ENCODE measurements around the gene ARID3A.

ARID3A gene

GRCh38 chr19:1015782-1016646, 90.2 kb downstream of the ARID3A start:
- Histone ChIP-seq H3F3A (ENCODE audit: insufficient read depth) (no peaks in the 10 kb centered on the region), H4K20me1 (ENCODE audit: low read depth, low read length) (0 out of 2 replicates have a peak, but pooled peaks cover 5% of the 10 kb centered on the region), H3K9ac (ENCODE audit: low read length) (peak overlapping the region; percentile 91), H2AFZ (ENCODE audit: low read depth, low read length, severe bottlenecking) (no peak overlapping the region), H3K27me3 (ENCODE audit: low read length) (no peaks in the 10 kb centered on the region), H3K4me3 (ENCODE audit: insufficient read depth, low read length, poor library complexity, severe bottlenecking) (no peak overlapping the region), H3K9me3 (ENCODE audit: insufficient read depth, low read length) (no peaks in the 10 kb centered on the region), H3K79me2 (ENCODE audit: insufficient read depth, low read length) (peaks cover 63% of the 10 kb centered on the region), H3K9me2 (replicated peaks; ENCODE audit: insufficient read depth, low read length) (no peaks in the 10 kb centered on the region), H3K36me3 (ENCODE audit: low read length) (no peaks in the 10 kb centered on the region), H3K4me2 (ENCODE audit: low read depth, low read length, poor library complexity, severe bottlenecking) (peak overlapping the region; percentile 86), H3K27ac (ENCODE audit: low read depth, low read length) (peak overlapping the region; percentile 48; the same call in 1 of the 2 replicates)
- no peak for TF ChIP-seq EZH2phosphoT487 (conservative IDR thresholded peaks at IDR 0.05; ENCODE audit: low read length)
- no peak for TF ChIP-seq CTCF (IDR thresholded peaks at IDR 0.05; ENCODE audit: insufficient read depth, low read length, poor library complexity, severe bottlenecking)

- Histone ChIP-seq H3F3A (ENCODE audit: insufficient read depth) (no peaks in the 10 kb centered on the region), H3K27ac (ENCODE audit: low read depth, low read length) (peak overlapping the region; percentile 48), H3K4me2 (ENCODE audit: low read depth, low read length, poor library complexity, severe bottlenecking) (peak overlapping the region; percentile 86), H3K27me3 (ENCODE audit: low read length) (no peaks in the 10 kb centered on the region), H2AFZ (ENCODE audit: low read depth, low read length, severe bottlenecking) (no peak overlapping the region), H3K9me3 (ENCODE audit: insufficient read depth, low read length) (no peaks in the 10 kb centered on the region), H4K20me1 (ENCODE audit: low read depth, low read length) (0 out of 2 replicates have a peak, but pooled peaks cover 5% of the 10 kb centered on the region), H3K36me3 (ENCODE audit: low read length) (no peaks in the 10 kb centered on the region), H3K9ac (ENCODE audit: low read length) (peak overlapping the region; percentile 91), H3K79me2 (ENCODE audit: insufficient read depth, low read length) (peaks cover 63% of the 10 kb centered on the region), H3K4me3 (ENCODE audit: insufficient read depth, low read length, poor library complexity, severe bottlenecking) (peak overlapping the region; percentile 89), H3K9me2 (replicated peaks; ENCODE audit: insufficient read depth, low read length) (no peaks in the 10 kb centered on the region)
- TF ChIP-seq EZH2phosphoT487 (conservative IDR thresholded peaks at IDR 0.05; ENCODE audit: low read length) (no peak), CTCF (IDR thresholded peaks at IDR 0.05; ENCODE audit: insufficient read depth, low read length, poor library complexity, severe bottlenecking) (no peak)
Observed at GRCh38 chr19:1016647-1017114, 90.8 kb downstream of the ARID3A start.

GRCh38 chr19:1017115-1017905, 91.5 kb downstream of the ARID3A start:
- H3F3A ChIP-seq (ENCODE audit: insufficient read depth) = peaks cover 2% of the 10 kb centered on the region; the same call in 1 of the 2 replicates
- H2AFZ ChIP-seq (ENCODE audit: low read depth, low read length, severe bottlenecking) = no peak overlapping the region
- peak overlapping the region; percentile 86 for H3K4me2 ChIP-seq (ENCODE audit: low read depth, low read length, poor library complexity, severe bottlenecking)
- 0 out of 2 replicates have a peak, but pooled peaks cover 5% of the 10 kb centered on the region for H4K20me1 ChIP-seq (ENCODE audit: low read depth, low read length)
- H3K4me3 ChIP-seq (ENCODE audit: insufficient read depth, low read length, poor library complexity, severe bottlenecking) = peak overlapping the region; percentile 89
- no peaks in the 10 kb centered on the region for H3K9me2 ChIP-seq (replicated peaks; ENCODE audit: insufficient read depth, low read length)
- TF ChIP-seq CTCF (IDR thresholded peaks at IDR 0.05; ENCODE audit: insufficient read depth, low read length, poor library complexity, severe bottlenecking) (no peak), EZH2phosphoT487 (conservative IDR thresholded peaks at IDR 0.05; ENCODE audit: low read length) (no peak)
- H3K27me3 ChIP-seq (ENCODE audit: low read length) = no peaks in the 10 kb centered on the region
- H3K9me3 ChIP-seq (ENCODE audit: insufficient read depth, low read length) = no peaks in the 10 kb centered on the region
- H3K79me2 ChIP-seq (ENCODE audit: insufficient read depth, low read length) = peaks cover 63% of the 10 kb centered on the region
- peak overlapping the region; percentile 91 for H3K9ac ChIP-seq (ENCODE audit: low read length)
- H3K36me3 ChIP-seq (ENCODE audit: low read length) = no peaks in the 10 kb centered on the region
- peak overlapping the region; percentile 61 for H3K27ac ChIP-seq (ENCODE audit: low read depth, low read length)
